ENCODE data around the gene AADAT.

DNA sequence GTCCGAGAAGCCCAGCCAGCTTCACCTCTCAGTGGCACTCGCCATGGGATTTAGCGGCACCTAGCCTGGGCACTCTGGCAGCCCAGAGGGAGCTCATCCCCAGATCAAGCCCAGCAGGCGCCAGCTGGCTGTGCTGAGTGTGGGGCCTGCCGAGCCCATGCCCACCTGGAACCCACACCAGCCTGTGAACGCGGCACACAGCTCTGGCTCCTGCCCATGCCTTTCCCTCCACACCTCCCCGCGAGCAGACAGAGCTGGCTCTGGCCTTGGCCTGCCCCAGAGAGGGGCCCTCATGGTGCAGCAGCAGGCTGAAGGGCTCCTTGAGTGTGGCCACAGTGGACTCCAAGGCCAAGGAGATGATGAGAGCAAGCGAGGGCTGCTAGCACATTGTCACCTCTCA lies 38.0 kb upstream of the AADAT start:
- TF ChIP-seq, protein P1, sequence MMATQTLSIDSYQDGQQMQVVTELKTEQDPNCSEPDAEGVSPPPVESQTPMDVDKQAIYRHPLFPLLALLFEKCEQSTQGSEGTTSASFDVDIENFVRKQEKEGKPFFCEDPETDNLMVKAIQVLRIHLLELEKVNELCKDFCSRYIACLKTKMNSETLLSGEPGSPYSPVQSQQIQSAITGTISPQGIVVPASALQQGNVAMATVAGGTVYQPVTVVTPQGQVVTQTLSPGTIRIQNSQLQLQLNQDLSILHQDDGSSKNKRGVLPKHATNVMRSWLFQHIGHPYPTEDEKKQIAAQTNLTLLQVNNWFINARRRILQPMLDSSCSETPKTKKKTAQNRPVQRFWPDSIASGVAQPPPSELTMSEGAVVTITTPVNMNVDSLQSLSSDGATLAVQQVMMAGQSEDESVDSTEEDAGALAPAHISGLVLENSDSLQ (IDR thresholded peaks at IDR 0.05): no peak
- TF ChIP-seq HDGF (IDR thresholded peaks at IDR 0.05; ENCODE audit: borderline replicate concordance): no peak
- no peak for TF ChIP-seq ELF4 (IDR thresholded peaks at IDR 0.05)
- no peak for TF ChIP-seq SUZ12 (IDR thresholded peaks at IDR 0.05)
- TF ChIP-seq BHLHE40 (IDR thresholded peaks at IDR 0.05; ENCODE audit: borderline replicate concordance): no peak
- TF ChIP-seq TARDBP (IDR thresholded peaks at IDR 0.05): no peak
- TF ChIP-seq FOXM1 (IDR thresholded peaks at IDR 0.05; ENCODE audit: borderline replicate concordance): no peak
- no peak for TF ChIP-seq SP1 (IDR thresholded peaks at IDR 0.05)
- TF ChIP-seq ARNT (IDR thresholded peaks at IDR 0.05): no peak
- TF ChIP-seq LEF1 (IDR thresholded peaks at IDR 0.05; ENCODE audit: borderline replicate concordance): no peak

Data from HEK293T (cell line).